Small intestine (tissue), 7 donors: ENCODE measurements around the gene RCL1. TPM values are rescaled to one million over a fixed set of nuclear protein-coding genes. Genes with fewer than 3 reads are reported as not detected.

Source experiments
- DNase-seq, 2 donors: peaks; one replicate each; pipeline versions ENCODE4 v3.0.0 to v3.0.0-alpha.2; 2013
- FAIRE-seq: peaks from 2 replicates; lab custom pipeline; 2012; peaks lifted over from hg19 to GRCh38; lab: Jason Lieb, UNC
- H3K27ac ChIP-seq, 3 donors: one replicate each; pipeline ENCODE4 v1.5.1; 2013; ENCODE audit warnings: low read length in 2 of 3, mild to moderate bottlenecking in 2 of 3, control low read depth in 1 of 3, inconsistent platforms in 1 of 3, low read depth in 1 of 3, moderate library complexity in 1 of 3
- H3K27me3 ChIP-seq, 3 donors: one replicate each; pipeline ENCODE4 v1.6.1; 2013; ENCODE audit warnings: low read length in 3 of 3, inconsistent platforms in 1 of 3; ENCODE audit not compliant: control insufficient read depth in 3 of 3, insufficient read depth in 3 of 3
- H3K36me3 ChIP-seq, 3 donors: one replicate each; pipeline ENCODE4 v1.6.1; 2013; ENCODE audit warnings: low read length in 3 of 3, inconsistent platforms in 1 of 3, low read depth in 1 of 3, mild to moderate bottlenecking in 1 of 3, moderate library complexity in 1 of 3; ENCODE audit not compliant: control insufficient read depth in 3 of 3, insufficient read depth in 2 of 3
- H3K4me1 ChIP-seq, 3 donors: one replicate each; pipeline ENCODE4 v1.6.1; 2013; ENCODE audit warnings: low read length in 2 of 3, inconsistent platforms in 1 of 3, low read depth in 1 of 3, mild to moderate bottlenecking in 1 of 3, moderate library complexity in 1 of 3; ENCODE audit not compliant: control insufficient read depth in 3 of 3, insufficient read depth in 2 of 3
- H3K4me3 ChIP-seq, 3 donors: one replicate each; pipeline ENCODE4 v1.5.1; 2013; ENCODE audit warnings: low read length in 3 of 3, control low read depth in 1 of 3, inconsistent platforms in 1 of 3, low read depth in 1 of 3, mild to moderate bottlenecking in 1 of 3, moderate library complexity in 1 of 3
- H3K9me3 ChIP-seq, 2 donors: one replicate each; pipeline ENCODE4 v1.6.1; 2013; ENCODE audit warnings: low read depth in 1 of 2, low read length in 1 of 2; ENCODE audit not compliant: control insufficient read depth in 2 of 2, insufficient read depth in 1 of 2
- WGBS, 3 donors: extraction: QIAGEN DNeasy Blood & Tissue Kit; methylation state at CpG; one replicate each; pipeline ENCODE4 v1.1.7; 2013; 5-methylcytosine and 5-hydroxymethylcytosine counted together
- polyA plus RNA-seq, 4 donors: library from polyadenylated mRNA; stranded (reverse) in 3 of 4; unstranded in 1 of 4; fragments of 200-250 nt in 3 of 4; fragments of 120-200 nt in 1 of 4; gene quantifications; one replicate each; pipeline versions ENCODE4 v1.2.1 to v1.2.3, GENCODE V29; 2013
- donor health status: healthy with polysubstance abuse.
- donor health status: control.
- donor health status: control.
- donor health status: Bipolar disorder and iron deficiency.
- donor health status: healthy.

RCL1 gene
- polyA plus RNA-seq, 4 donors, result 2.2 to 12.0 (median 8.2) TPM

DNA sequence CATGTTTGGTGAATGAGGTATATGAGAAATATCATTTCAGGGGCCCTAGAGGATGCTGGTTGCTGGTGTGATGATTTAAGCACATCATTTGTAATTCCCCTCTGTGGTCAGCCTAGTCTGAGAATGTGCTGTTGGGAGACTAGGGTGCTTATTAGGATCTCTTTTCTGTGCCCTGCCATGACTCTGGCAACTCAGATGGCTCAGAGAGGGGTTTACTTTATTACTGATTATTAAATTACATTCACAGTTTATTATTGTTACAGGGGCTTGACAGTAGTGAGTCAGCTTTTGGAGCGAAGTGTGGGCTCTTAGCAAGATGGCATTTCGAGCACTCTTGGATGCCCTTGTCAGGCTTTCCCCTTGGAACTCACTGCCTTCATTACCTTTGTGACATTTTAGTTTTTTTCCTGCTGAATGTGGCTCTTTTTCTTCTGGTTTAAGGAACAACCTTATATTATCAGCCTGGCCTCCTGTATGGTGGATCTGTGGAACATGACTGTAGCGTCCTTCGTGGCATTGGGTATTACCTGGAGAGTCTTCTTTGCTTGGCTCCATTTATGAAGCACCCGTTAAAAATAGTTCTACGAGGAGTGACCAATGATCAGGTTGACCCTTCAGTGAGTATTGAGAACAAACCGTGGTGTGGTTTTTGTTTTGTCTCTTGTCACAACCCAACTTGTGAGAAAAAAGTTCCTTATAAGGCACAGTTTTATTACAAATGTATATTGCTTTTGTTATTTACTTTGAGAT, 33.8 kb downstream of the RCL1 start:
- Histone ChIP-seq H3K4me1 (no peaks in the 10 kb centered on the region), H3K9me3 (no peaks in the 10 kb centered on the region), H3K36me3 (peaks cover 0 to 12% (median 0%) of the 10 kb centered on the region in 3 donors), H3K27me3 (no peaks in the 10 kb centered on the region), H3K4me3 (no peak overlapping the region), H3K27ac (no peak overlapping the region)
- WGBS, 3 donors, result 93 to 96% (median 95%) methylated on average over 7 of the region's 7 CpGs
- no peak for DNase-seq
- no peak for FAIRE-seq

DNA sequence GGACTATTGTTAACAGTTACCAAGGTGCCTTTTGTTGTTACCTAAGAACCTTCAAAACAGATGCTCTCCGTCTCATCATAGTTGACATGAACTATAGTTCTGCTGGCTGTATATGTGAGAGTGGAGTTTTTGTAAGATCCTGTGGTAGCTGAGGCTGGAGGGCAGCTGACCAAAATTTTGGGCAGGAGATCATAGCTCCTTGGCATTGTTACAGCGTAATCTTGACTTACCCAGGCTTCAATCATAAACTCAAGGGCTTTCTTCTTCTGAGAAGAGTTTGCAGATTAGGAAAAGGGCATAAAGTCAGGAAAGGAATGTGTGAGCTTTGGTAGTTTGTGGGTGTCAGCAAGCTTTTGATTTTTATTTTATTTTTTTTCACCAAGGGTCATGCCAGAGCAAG, 34.5 kb downstream of the RCL1 start:
- 94 to 95% (median 95%) methylated on average over 2 of the region's 2 CpGs for WGBS, 3 donors
- no peak overlapping the region for H3K27ac ChIP-seq
- no peak for DNase-seq
- FAIRE-seq, result no peak
- no peaks in the 10 kb centered on the region for H3K9me3 ChIP-seq
- no peaks in the 10 kb centered on the region for H3K27me3 ChIP-seq
- H3K4me1 ChIP-seq, result no peaks in the 10 kb centered on the region
- H3K4me3 ChIP-seq, result no peak overlapping the region
- peaks cover 0 to 14% (median 0%) of the 10 kb centered on the region in 3 donors for H3K36me3 ChIP-seq

DNA sequence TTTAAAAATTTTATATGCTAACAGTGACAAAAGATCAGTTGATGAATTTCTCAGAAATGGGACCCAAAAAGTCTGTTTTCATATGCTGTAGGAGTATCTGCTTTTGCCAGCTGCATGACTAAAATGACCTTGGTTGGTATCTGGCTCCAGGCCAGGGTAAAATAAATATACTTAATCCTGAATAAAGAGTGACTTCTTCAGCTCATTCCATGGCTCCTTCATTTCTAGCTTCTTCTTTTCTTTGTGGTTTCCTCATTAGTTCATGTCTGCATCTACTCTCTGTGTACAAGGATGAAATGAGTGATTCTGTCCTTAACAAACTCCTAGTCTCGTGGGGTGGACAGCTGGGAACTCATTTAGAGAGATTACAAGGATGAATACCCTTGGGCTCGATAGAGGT, 36.0 kb downstream of the RCL1 start:
- Histone ChIP-seq H3K9me3 (no peaks in the 10 kb centered on the region), H3K36me3 (peaks cover 0 to 17% (median 0%) of the 10 kb centered on the region in 3 donors), H3K4me3 (no peak overlapping the region), H3K4me1 (no peaks in the 10 kb centered on the region), H3K27me3 (no peaks in the 10 kb centered on the region), H3K27ac (no peak overlapping the region)
- no peak for FAIRE-seq
- 80 to 86% (median 81%) methylated on average over 2 of the region's 2 CpGs for WGBS, 3 donors
- DNase-seq, result no peak

DNA sequence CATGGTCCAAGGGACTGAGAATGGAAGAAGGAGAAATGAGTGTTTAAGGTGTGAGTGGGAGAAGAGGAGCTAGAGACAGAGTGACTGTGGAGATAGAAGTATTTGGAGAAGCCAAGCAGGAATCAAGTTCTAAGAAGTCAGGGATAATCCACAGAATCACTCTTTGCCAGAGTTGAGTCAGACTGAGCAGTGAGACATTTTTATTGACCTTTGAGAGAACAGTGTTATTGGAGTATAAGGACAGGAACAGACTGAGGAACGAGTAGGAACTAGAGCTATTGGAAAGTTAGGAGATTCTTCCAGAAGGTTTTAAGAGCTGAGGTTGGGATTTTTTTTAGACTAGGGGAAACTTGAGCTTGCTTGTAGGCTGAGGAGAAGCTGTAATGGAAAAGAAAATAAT, 37.2 kb downstream of the RCL1 start:
- Histone ChIP-seq H3K9me3 (no peaks in the 10 kb centered on the region), H3K27ac (no peak overlapping the region), H3K27me3 (no peaks in the 10 kb centered on the region), H3K4me1 (no peaks in the 10 kb centered on the region), H3K4me3 (no peak overlapping the region), H3K36me3 (peaks cover 0 to 19% (median 0%) of the 10 kb centered on the region in 3 donors)
- 75 to 92% (median 79%) methylated on average over 1 of the region's 1 CpG for WGBS, 3 donors
- FAIRE-seq, result no peak
- no peak for DNase-seq

DNA sequence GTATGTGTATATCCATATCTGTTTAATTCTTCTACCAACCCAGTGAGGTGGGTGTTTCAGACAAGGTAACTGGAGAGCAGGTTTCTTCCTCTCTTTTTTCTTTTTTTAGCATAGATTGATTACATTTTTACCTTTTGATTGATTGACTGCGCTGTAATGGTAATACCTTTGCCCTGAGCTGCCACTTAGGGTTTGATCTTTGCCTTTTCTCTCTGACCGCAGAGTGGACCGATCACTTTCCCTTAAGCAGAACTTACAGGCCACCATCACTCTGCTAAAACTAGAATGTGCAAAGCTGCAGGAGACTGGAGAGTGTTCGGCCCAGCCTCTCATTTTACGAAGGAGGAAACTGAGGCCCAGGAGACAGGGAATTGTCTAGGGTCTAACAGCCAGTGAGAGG, 38.0 kb downstream of the RCL1 start:
- Histone ChIP-seq H3K36me3 (peaks cover 0 to 26% (median 0%) of the 10 kb centered on the region in 3 donors), H3K9me3 (no peaks in the 10 kb centered on the region), H3K4me1 (no peaks in the 10 kb centered on the region), H3K27ac (no peak overlapping the region), H3K27me3 (no peaks in the 10 kb centered on the region), H3K4me3 (no peak overlapping the region)
- FAIRE-seq, result no peak
- no peak for DNase-seq
- WGBS, 3 donors, result 76 to 86% (median 78%) methylated on average over 5 of the region's 5 CpGs

DNA sequence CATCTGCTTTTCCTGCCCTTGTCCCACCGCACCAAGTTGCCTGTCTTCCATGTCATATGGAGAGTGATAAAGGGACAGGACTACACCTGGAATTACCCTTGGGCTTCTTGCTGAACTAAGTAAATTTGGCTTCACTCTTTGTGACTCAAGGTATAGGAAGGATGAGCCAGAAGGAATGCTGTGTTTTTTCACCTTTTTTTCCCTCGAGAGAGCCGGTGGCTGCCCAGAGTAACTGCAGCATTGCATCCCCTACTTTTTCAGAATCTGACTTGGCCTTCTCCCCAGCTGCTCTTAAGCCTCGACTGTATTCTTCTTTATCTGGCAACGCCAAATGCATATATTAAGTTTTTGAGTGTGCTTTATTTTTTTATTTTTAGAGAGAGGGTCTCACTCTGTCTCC, 38.4 kb downstream of the RCL1 start:
- Histone ChIP-seq H3K27me3 (no peaks in the 10 kb centered on the region), H3K27ac (no peak overlapping the region), H3K4me3 (no peak overlapping the region), H3K9me3 (no peaks in the 10 kb centered on the region), H3K36me3 (peaks cover 0 to 25% (median 0%) of the 10 kb centered on the region in 3 donors), H3K4me1 (no peaks in the 10 kb centered on the region)
- DNase-seq (no peak), FAIRE-seq (no peak)
- 87 to 97% (median 90%) methylated on average over 5 of the region's 5 CpGs for WGBS, 3 donors

DNA sequence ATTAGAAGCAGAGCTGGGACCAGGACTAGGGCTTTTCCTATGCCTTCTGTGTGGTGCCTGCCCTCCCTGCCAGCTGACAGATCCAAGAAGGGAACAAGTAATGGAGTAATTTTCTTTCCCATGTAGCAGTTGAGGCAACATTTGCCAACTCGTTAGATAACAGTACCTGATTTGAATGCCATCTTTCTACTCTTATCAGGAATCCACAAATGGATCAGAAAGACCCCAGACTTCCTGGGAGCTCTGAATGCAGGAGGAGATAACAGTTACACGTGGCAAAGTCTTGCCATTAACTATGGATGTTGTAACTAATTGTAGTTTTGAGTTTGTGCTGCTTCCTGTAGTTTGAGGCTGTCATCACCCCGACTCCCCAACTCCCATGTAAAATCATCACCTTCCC, 39.2 kb downstream of the RCL1 start:
- Histone ChIP-seq H3K27ac (no peak overlapping the region), H3K36me3 (peaks cover 0 to 25% (median 0%) of the 10 kb centered on the region in 3 donors), H3K4me1 (no peaks in the 10 kb centered on the region), H3K9me3 (no peaks in the 10 kb centered on the region), H3K27me3 (no peaks in the 10 kb centered on the region), H3K4me3 (no peak overlapping the region)
- 80 to 88% (median 84%) methylated on average over 3 of the region's 3 CpGs for WGBS, 3 donors
- no peak for DNase-seq
- FAIRE-seq, result no peak

DNA sequence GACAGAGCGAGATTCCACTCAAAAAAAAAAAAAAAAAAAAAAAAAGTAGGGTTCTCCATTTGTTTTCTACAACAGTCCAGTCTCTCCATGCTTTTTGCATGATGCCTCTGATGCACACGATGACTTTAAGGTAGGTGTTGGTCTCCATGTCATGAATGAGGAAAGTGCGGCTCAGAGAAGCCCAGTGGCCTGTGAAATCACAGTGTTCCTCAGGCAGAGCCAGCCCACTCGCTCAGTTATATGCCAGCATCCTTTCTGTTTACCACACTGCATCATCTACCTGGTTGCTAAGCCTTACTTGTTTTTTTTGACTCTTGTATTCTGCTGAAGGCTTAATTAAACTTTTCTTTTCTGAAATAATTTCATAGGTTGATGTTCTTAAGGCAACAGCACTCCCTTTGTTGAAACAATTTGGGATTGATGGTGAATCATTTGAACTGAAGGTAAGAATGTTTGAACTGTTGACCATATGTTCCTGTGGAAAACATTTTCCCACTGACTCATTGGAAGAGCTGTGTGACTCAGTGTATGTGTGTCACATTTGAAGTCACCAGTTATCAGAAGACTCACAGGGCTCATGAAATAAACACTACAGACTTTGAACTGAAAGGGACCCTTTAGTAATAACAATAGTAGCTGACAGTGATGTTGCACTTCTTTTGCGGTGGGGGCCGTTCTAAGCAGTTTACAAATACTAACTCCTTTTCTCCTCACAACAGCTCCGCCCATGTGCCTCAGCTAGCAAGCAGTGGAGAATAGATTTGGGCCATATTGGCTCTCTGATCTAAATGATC, 40.2 kb downstream of the RCL1 start:
- H3K36me3 ChIP-seq, result peaks cover 0 to 26% (median 0%) of the 10 kb centered on the region in 3 donors
- DNase-seq (peak in 1 of 2 donors; percentile 44), FAIRE-seq (no peak)
- no peaks in the 10 kb centered on the region for H3K9me3 ChIP-seq
- WGBS, 3 donors, result 83 to 88% (median 85%) methylated on average over 7 of the region's 7 CpGs
- no peaks in the 10 kb centered on the region for H3K27me3 ChIP-seq
- no peaks in the 10 kb centered on the region for H3K4me1 ChIP-seq
- H3K27ac ChIP-seq, result peak overlapping the region in 1 of 3 donors; percentile 51
- no peak overlapping the region for H3K4me3 ChIP-seq
